Measurements from ENCODE around the gene ASB12.

Gene ASB12

GRCh38 chrX:64190136-64190740 is 40.2 kb downstream of the ASB12 start:
- ATAC-seq, result no peak
- no peak for TF ChIP-seq CSRNP3 (CRISPR knock-in tag; IDR thresholded peaks at IDR 0.05)
- TF ChIP-seq CSDC2 (CRISPR knock-in tag; IDR thresholded peaks at IDR 0.05), result no peak

- TF ChIP-seq PPARA (CRISPR knock-in tag; IDR thresholded peaks at IDR 0.05; ENCODE audit: borderline replicate concordance) (no peak), TSHZ2 (CRISPR knock-in tag; IDR thresholded peaks at IDR 0.05) (no peak), CSDC2 (CRISPR knock-in tag; IDR thresholded peaks at IDR 0.05) (no peak), ARNTL (CRISPR knock-in tag; IDR thresholded peaks at IDR 0.05; ENCODE audit: borderline replicate concordance, low read depth) (no peak), ZC3H10 (CRISPR knock-in tag; IDR thresholded peaks at IDR 0.05) (no peak), CREB5 (CRISPR knock-in tag; IDR thresholded peaks at IDR 0.05; ENCODE audit: low read depth) (no peak), ZFP30 (CRISPR knock-in tag; IDR thresholded peaks at IDR 0.05) (no peak), ZNF8 (CRISPR knock-in tag; IDR thresholded peaks at IDR 0.05) (no peak), POU6F1 (CRISPR knock-in tag; IDR thresholded peaks at IDR 0.05; ENCODE audit: borderline replicate concordance, low read depth) (no peak), ZNF565 (CRISPR knock-in tag; conservative IDR thresholded peaks at IDR 0.05; ENCODE audit: low read depth) (no peak), CSRNP3 (CRISPR knock-in tag; IDR thresholded peaks at IDR 0.05) (no peak), ISL1 (CRISPR knock-in tag; IDR thresholded peaks at IDR 0.05) (no peak), TOX (CRISPR knock-in tag; IDR thresholded peaks at IDR 0.05; ENCODE audit: borderline replicate concordance) (no peak), ZNF70 (CRISPR knock-in tag; IDR thresholded peaks at IDR 0.05) (no peak), PATZ1 (CRISPR knock-in tag; IDR thresholded peaks at IDR 0.05; ENCODE audit: borderline replicate concordance) (no peak)
- no peak for ATAC-seq
Measured at GRCh38 chrX:64188901-64189300, 41.5 kb downstream of the ASB12 start.

- no peak for ATAC-seq
- TF ChIP-seq ZC3H10 (CRISPR knock-in tag; IDR thresholded peaks at IDR 0.05) (no peak), ZFP30 (CRISPR knock-in tag; IDR thresholded peaks at IDR 0.05) (no peak), CSRNP3 (CRISPR knock-in tag; IDR thresholded peaks at IDR 0.05) (no peak), CREB5 (CRISPR knock-in tag; IDR thresholded peaks at IDR 0.05; ENCODE audit: low read depth) (no peak), TCF4 (CRISPR knock-in tag; IDR thresholded peaks at IDR 0.05; ENCODE audit: borderline replicate concordance) (no peak), OSR1 (CRISPR knock-in tag; IDR thresholded peaks at IDR 0.05) (no peak), TSHZ2 (CRISPR knock-in tag; IDR thresholded peaks at IDR 0.05) (no peak), BACH2 (CRISPR knock-in tag; IDR thresholded peaks at IDR 0.05; ENCODE audit: borderline replicate concordance) (no peak), GLIS3 (CRISPR knock-in tag; IDR thresholded peaks at IDR 0.05) (no peak), CSDC2 (CRISPR knock-in tag; IDR thresholded peaks at IDR 0.05) (no peak)
Measured at GRCh38 chrX:64187762-64188150, 42.7 kb downstream of the ASB12 start.
